K562 (cell line): ENCODE measurements around the gene PFN2. TPM values are rescaled to one million over a fixed set of nuclear protein-coding genes. Genes with fewer than 3 reads are reported as not detected.

ENCODE experiments used
- BACH1 ChIP-seq: fragments of 200-800 bp; sonication (Bioruptor generic); IDR thresholded peaks from 2 replicates; pipeline ENCODE4 v1.6.1; 2016; ENCODE audit warnings: missing genetic modification characterization, missing compliant biosample characterization
- CBFB ChIP-seq: sonication (generic); formaldehyde crosslinking; IDR thresholded peaks from 2 replicates; pipeline ENCODE4 v1.4.0; 2020; ENCODE audit warnings: mild to moderate bottlenecking, missing genetic modification reagents
- GABPA ChIP-seq: fragments of 200-800 bp; sonication (Bioruptor generic); conservative IDR thresholded peaks from 2 replicates; pipeline ENCODE4 v1.6.1; 2016; ENCODE audit warnings: low read depth, missing genetic modification characterization, missing compliant biosample characterization
- HDAC6 ChIP-seq: IDR thresholded peaks from 2 replicates; pipeline ENCODE4 v1.6.1; 2012; ENCODE audit warnings: low read depth, mild to moderate bottlenecking, control low read depth, inconsistent platforms, low read length, moderate library complexity
- HDGF ChIP-seq: fragments of 450-650 bp; IDR thresholded peaks from 2 replicates; pipeline ENCODE4 v1.6.1; 2016
- ILK ChIP-seq: fragments of 450-650 bp; IDR thresholded peaks from 2 replicates; pipeline ENCODE4 v1.6.1; 2016; ENCODE audit warnings: missing genetic modification characterization, low read depth, mild to moderate bottlenecking, missing compliant biosample characterization, moderate library complexity, borderline replicate concordance
- NCOR1 ChIP-seq: fragments of 450-650 bp; IDR thresholded peaks from 2 replicates; pipeline ENCODE4 v1.6.1; 2016; ENCODE audit warnings: mild to moderate bottlenecking, moderate library complexity
- NONO ChIP-seq, 2 experiments: fragments of 200-400 bp in 1 of 2; fragments of 450-650 bp in 1 of 2; formaldehyde crosslinking in 1 of 2; IDR thresholded peaks; 2 replicates each; pipeline ENCODE4 v1.6.1; 2017; ENCODE audit warnings: low read depth in 2 of 2, mild to moderate bottlenecking in 2 of 2, moderate library complexity in 2 of 2, low read length in 1 of 2
- RBM14 ChIP-seq: fragments of 200-400 bp; formaldehyde crosslinking; IDR thresholded peaks from 2 replicates; pipeline ENCODE4 v1.6.1; 2018; ENCODE audit warnings: low read depth, mild to moderate bottlenecking, low read length, moderate library complexity, borderline replicate concordance; ENCODE audit not compliant: insufficient read depth
- TARDBP ChIP-seq: fragments of 450-650 bp; IDR thresholded peaks from 2 replicates; pipeline ENCODE4 v1.6.1; 2016
- YY1 ChIP-seq, 3 experiments: IDR thresholded peaks; 2 replicates each; pipeline ENCODE4 v1.6.1; 2011; ENCODE audit warnings: low read length in 2 of 3, mild to moderate bottlenecking in 2 of 3, moderate library complexity in 2 of 3, borderline replicate concordance in 1 of 3, control low read depth in 1 of 3, low read depth in 1 of 3; ENCODE audit not compliant: insufficient read depth in 3 of 3, insufficient replicate concordance in 2 of 3, control insufficient read depth in 1 of 3, insufficient read length in 1 of 3; ENCODE audit errors: extremely low read depth in 1 of 3
- ZNF217 ChIP-seq: sonication (generic); formaldehyde crosslinking; IDR thresholded peaks from 2 replicates; pipeline ENCODE4 v1.8.0; 2022; ENCODE audit warnings: mild to moderate bottlenecking, missing genetic modification reagents
- polyA plus RNA-seq, 8 experiments: library from polyadenylated mRNA; depleted of rRNA in 4 of 8; stranded (reverse) in 5 of 8; unstranded in 3 of 8; fragments of >200 nt; fragmentation: Nextera tagmentation in 2 of 8; fragmentation: Illumina TruSeq in 1 of 8; extraction: Ambion mirVana in 2 of 8; extraction: Trizol in 1 of 8; gene quantifications; 2 replicates each; pipeline versions ENCODE4 v1.2.1 to v1.2.3, GENCODE V29; 2011 to 2014; ENCODE audit warnings: inconsistent platforms in 1 of 8, missing spikeins in 1 of 8
- total RNA-seq, 7 experiments: library from RNA; depleted of rRNA in 6 of 7; stranded (reverse); fragments of >200 nt in 6 of 7; fragmentation: Illumina TruSeq in 2 of 7; extraction: Trizol in 2 of 7; gene quantifications; 2 replicates each; pipeline versions ENCODE4 v1.2.1 to v1.2.3, GENCODE V29; 2011 to 2021; ENCODE audit warnings: low replicate concordance in 1 of 7
- TF ChIP-seq, protein P1 (sequence below), 2 experiments: fragments of 450-650 bp; formaldehyde crosslinking in 1 of 2; IDR thresholded peaks; 2 replicates each; pipeline versions ENCODE4 v1.4.0 to v1.6.1; 2014 to 2020; ENCODE audit warnings: mild to moderate bottlenecking in 2 of 2, borderline replicate concordance in 1 of 2, low read depth in 1 of 2
- TF ChIP-seq, protein P2 (sequence below), 2 experiments: fragments of 450-650 bp; conservative IDR thresholded peaks; 2 replicates each; pipeline ENCODE4 v1.6.1; 2017; ENCODE audit warnings: mild to moderate bottlenecking in 2 of 2, moderate library complexity in 2 of 2
- TF ChIP-seq, protein P3 (sequence below), 2 experiments: IDR thresholded peaks; 2 replicates each; pipeline ENCODE4 v1.6.1; 2011; ENCODE audit warnings: borderline replicate concordance in 1 of 2, control low read depth in 1 of 2, low read depth in 1 of 2, low read length in 1 of 2, mild to moderate bottlenecking in 1 of 2, mixed read lengths in 1 of 2, moderate library complexity in 1 of 2; ENCODE audit not compliant: insufficient read depth in 1 of 2, insufficient read length in 1 of 2, poor library complexity in 1 of 2, severe bottlenecking in 1 of 2; ENCODE audit errors: extremely low read depth in 1 of 2

The PFN2 gene
- total and polyA plus RNA-seq, 9 of the 15 experiments (the other 6 are each of a cell fraction or from before 2014, with no cell fraction given) = 0.14 to 0.86 (median 0.35) TPM

DNA sequence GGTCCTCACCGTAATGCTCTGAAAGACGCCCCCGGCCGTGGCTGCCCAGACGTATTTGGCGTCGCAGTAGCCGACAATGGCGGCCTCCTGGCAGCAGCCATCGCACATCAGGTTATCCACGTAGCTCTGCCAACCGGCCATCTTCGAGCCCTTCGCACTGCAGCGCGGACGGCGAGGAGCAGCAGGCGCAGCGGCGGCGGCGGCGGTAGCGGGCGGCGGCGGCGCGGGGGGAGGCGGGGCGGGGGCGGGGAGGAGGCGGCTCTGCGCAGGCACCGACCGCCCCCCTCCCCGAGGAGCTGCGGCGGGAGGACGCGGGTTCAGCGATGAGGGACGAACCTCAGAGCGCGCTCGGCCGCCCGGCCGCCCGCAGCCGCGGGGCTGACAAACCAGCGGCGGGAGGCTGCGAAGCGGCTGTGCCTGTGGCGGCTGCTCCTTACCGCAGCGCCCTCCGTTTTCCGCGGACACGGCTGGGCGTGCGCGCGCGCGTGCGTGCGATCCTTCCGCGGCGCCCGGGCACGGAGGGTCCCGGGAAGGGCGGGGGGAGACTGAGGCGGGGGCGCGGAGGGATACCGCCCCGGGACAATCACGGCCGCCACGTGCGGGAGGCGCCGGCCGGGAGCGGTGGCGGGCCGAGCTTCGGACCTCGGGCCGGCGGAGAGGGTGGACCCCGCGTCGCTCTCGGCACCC lies at the start of gene PFN2 (continued):
- TF ChIP-seq TARDBP = no peak
- no peak for TF ChIP-seq ILK
- peak in 1 of 3 experiments; percentile 65 for TF ChIP-seq YY1 (IDR thresholded peaks at IDR 0.05; ENCODE audit: borderline replicate concordance in 1 of 3, control insufficient read depth in 1 of 3, extremely low read depth in 1 of 3, insufficient read depth in 3 of 3, insufficient read length in 1 of 3, insufficient replicate concordance in 2 of 3, low read depth in 1 of 3, low read length in 2 of 3)
- no peak for TF ChIP-seq GABPA (tag)
- no peak for TF ChIP-seq HDAC6
- TF ChIP-seq, protein P1, sequence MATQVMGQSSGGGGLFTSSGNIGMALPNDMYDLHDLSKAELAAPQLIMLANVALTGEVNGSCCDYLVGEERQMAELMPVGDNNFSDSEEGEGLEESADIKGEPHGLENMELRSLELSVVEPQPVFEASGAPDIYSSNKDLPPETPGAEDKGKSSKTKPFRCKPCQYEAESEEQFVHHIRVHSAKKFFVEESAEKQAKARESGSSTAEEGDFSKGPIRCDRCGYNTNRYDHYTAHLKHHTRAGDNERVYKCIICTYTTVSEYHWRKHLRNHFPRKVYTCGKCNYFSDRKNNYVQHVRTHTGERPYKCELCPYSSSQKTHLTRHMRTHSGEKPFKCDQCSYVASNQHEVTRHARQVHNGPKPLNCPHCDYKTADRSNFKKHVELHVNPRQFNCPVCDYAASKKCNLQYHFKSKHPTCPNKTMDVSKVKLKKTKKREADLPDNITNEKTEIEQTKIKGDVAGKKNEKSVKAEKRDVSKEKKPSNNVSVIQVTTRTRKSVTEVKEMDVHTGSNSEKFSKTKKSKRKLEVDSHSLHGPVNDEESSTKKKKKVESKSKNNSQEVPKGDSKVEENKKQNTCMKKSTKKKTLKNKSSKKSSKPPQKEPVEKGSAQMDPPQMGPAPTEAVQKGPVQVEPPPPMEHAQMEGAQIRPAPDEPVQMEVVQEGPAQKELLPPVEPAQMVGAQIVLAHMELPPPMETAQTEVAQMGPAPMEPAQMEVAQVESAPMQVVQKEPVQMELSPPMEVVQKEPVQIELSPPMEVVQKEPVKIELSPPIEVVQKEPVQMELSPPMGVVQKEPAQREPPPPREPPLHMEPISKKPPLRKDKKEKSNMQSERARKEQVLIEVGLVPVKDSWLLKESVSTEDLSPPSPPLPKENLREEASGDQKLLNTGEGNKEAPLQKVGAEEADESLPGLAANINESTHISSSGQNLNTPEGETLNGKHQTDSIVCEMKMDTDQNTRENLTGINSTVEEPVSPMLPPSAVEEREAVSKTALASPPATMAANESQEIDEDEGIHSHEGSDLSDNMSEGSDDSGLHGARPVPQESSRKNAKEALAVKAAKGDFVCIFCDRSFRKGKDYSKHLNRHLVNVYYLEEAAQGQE (IDR thresholded peaks at IDR 0.05; ENCODE audit: borderline replicate concordance) = no peak
- TF ChIP-seq, protein P1 (CRISPR knock-in tag; IDR thresholded peaks at IDR 0.05; ENCODE audit: low read depth) = no peak
- no peak for TF ChIP-seq CBFB (CRISPR knock-in tag)
- TF ChIP-seq RBM14 = no peak
- TF ChIP-seq, protein P2, sequence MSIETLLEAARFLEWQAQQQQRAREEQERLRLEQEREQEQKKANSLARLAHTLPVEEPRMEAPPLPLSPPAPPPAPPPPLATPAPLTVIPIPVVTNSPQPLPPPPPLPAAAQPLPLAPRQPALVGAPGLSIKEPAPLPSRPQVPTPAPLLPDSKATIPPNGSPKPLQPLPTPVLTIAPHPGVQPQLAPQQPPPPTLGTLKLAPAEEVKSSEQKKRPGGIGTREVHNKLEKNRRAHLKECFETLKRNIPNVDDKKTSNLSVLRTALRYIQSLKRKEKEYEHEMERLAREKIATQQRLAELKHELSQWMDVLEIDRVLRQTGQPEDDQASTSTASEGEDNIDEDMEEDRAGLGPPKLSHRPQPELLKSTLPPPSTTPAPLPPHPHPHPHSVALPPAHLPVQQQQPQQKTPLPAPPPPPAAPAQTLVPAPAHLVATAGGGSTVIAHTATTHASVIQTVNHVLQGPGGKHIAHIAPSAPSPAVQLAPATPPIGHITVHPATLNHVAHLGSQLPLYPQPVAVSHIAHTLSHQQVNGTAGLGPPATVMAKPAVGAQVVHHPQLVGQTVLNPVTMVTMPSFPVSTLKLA (conservative IDR thresholded peaks at IDR 0.05) = no peak
- no peak for TF ChIP-seq BACH1
- 0 out of 4 replicates have a peak, but pooled peaks of 1 of the 2 experiments have one; percentile 16 for TF ChIP-seq NONO (IDR thresholded peaks at IDR 0.05; ENCODE audit: low read depth in 2 of 2, low read length in 1 of 2)
- no peak for TF ChIP-seq NCOR1
- TF ChIP-seq HDGF = no peak
- TF ChIP-seq ZNF217 (CRISPR knock-in tag) = no peak
- TF ChIP-seq, protein P3, sequence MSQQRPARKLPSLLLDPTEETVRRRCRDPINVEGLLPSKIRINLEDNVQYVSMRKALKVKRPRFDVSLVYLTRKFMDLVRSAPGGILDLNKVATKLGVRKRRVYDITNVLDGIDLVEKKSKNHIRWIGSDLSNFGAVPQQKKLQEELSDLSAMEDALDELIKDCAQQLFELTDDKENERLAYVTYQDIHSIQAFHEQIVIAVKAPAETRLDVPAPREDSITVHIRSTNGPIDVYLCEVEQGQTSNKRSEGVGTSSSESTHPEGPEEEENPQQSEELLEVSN (IDR thresholded peaks at IDR 0.05; ENCODE audit: borderline replicate concordance in 1 of 2, extremely low read depth in 1 of 2, insufficient read depth in 1 of 2, insufficient read length in 1 of 2, low read depth in 1 of 2, low read length in 1 of 2, poor library complexity in 1 of 2, severe bottlenecking in 1 of 2) = peak in 1 of 2 experiments; percentile 47
